PC-9 (cell line): Measurements from ENCODE around the gene STYK1. TPM values are rescaled to one million over a fixed set of nuclear protein-coding genes. Genes with fewer than 3 reads are reported as not detected.

Source experiments
- BruUV-seq: library from RNA; stranded (reverse); fragments of 400-500 nt; replicated peaks from 2 replicates; lab custom pipeline; 2021; lab: Mats Ljungman, UMichigan
- CTCF ChIA-PET: fragments of 300-600 bp; sonication (Branson Sonifier 250); formaldehyde crosslinking; loops from one replicate; lab custom pipeline; 2022; ENCODE audit warnings: antibody characterized with exemption; lab: Charles Lee
- POLR2A ChIA-PET: fragments of 300-600 bp; sonication (Branson Sonifier 250); formaldehyde crosslinking; loops from one replicate; lab custom pipeline; 2022; ENCODE audit warnings: antibody characterized with exemption; ENCODE audit not compliant: unreplicated experiment; lab: Charles Lee
- DNase-seq, 2 experiments: peaks; one replicate each; pipeline versions ENCODE4 v3.0.0 to v3.0.0-alpha.2; 2015 to 2022; ENCODE audit warnings: mixed read lengths in 1 of 2
- H2AFZ ChIP-seq: fragments of 200-600 bp; sonication (generic); 2 replicates; pipeline ENCODE4 v1.8.1; 2017; ENCODE audit warnings: antibody characterized with exemption
- H3F3A ChIP-seq: fragments of 200-600 bp; sonication (generic); 2 replicates; pipeline ENCODE4 v1.8.1; 2017; ENCODE audit warnings: antibody characterized with exemption, mild to moderate bottlenecking, low read depth; ENCODE audit not compliant: insufficient read depth
- H3K27ac ChIP-seq: fragments of 200-600 bp; sonication (generic); 2 replicates; pipeline ENCODE4 v1.6.1; 2016; ENCODE audit warnings: mixed run types
- H3K27me3 ChIP-seq: fragments of 200-600 bp; sonication (generic); 2 replicates; pipeline ENCODE4 v1.6.1; 2016; ENCODE audit warnings: low read depth, mixed run types; ENCODE audit not compliant: insufficient read depth
- H3K36me3 ChIP-seq: fragments of 200-600 bp; sonication (generic); 2 replicates; pipeline ENCODE4 v1.6.1; 2016; ENCODE audit warnings: low read depth, mixed run types
- H3K4me1 ChIP-seq: fragments of 200-600 bp; sonication (generic); replicated peaks from 2 replicates; pipeline ENCODE4 v1.6.1; 2016; ENCODE audit warnings: mixed run types; ENCODE audit not compliant: insufficient read depth
- H3K4me2 ChIP-seq: fragments of 200-600 bp; sonication (generic); 2 replicates; pipeline ENCODE4 v1.6.1; 2017; ENCODE audit warnings: mixed run types
- H3K4me3 ChIP-seq: fragments of 200-600 bp; sonication (generic); 2 replicates; pipeline ENCODE4 v1.6.1; 2016; ENCODE audit warnings: mixed run types
- H3K79me2 ChIP-seq: fragments of 200-600 bp; sonication (generic); 2 replicates; pipeline ENCODE4 v1.6.1; 2017; ENCODE audit warnings: low read depth, mixed run types
- H3K9me2 ChIP-seq: fragments of 200-600 bp; sonication (generic); 2 replicates; pipeline ENCODE4 v1.8.1; 2017; ENCODE audit warnings: mild to moderate bottlenecking; ENCODE audit not compliant: insufficient read depth
- H3K9me3 ChIP-seq: fragments of 200-600 bp; sonication (generic); 2 replicates; pipeline ENCODE4 v1.8.1; 2016; ENCODE audit warnings: low read depth; ENCODE audit not compliant: insufficient read depth
- H4K20me1 ChIP-seq: fragments of 200-600 bp; sonication (generic); 2 replicates; pipeline ENCODE4 v1.8.1; 2017; ENCODE audit not compliant: insufficient read depth
- CTCF ChIP-seq: fragments of 200-600 bp; sonication (generic); conservative IDR thresholded peaks from 2 replicates; pipeline ENCODE4 v1.6.1; 2017; ENCODE audit warnings: mixed run types, antibody characterized with exemption, mild to moderate bottlenecking, moderate library complexity
- EZH2 ChIP-seq: fragments of 200-600 bp; sonication (generic); IDR thresholded peaks from 2 replicates; pipeline ENCODE4 v1.8.0; 2017; ENCODE audit warnings: antibody characterized with exemption, low read depth
- intact Hi-C: fragments of 100-400 bp; cut with micrococcal nuclease; formaldehyde crosslinking; loops from one replicate; pipeline ENCODE4 v1.10.0; 2022; ENCODE audit not compliant: unreplicated experiment
- total RNA-seq: library from RNA; stranded (reverse); gene quantifications from 2 replicates; pipeline ENCODE4 v1.2.3, GENCODE V29; 2021

STYK1 gene
- total RNA-seq, 1 experiment from 2014 or later: 16.9 TPM

GRCh38 chr12:10641735-10642500, 31.9 kb downstream of the STYK1 start:
- no peaks in the 10 kb centered on the region for H3K27me3 ChIP-seq
- H3K4me1 ChIP-seq: peaks cover 3% of the 10 kb centered on the region
- H4K20me1 ChIP-seq: no peaks in the 10 kb centered on the region
- CTCF ChIA-PET: no interaction called here
- BruUV-seq: no TSS peak
- peak in 1 of 2 experiments; percentile 18 for DNase-seq
- POLR2A ChIA-PET: interaction anchor here (0.5 kb wide), 1 partner anchor 832 kb away, joined by 3 read pairs; no protein-coding TSS in a partner anchor
- no peak overlapping the region for H3K4me2 ChIP-seq
- no peak overlapping the region for H3K27ac ChIP-seq
- H3F3A ChIP-seq: peaks cover 2% of the 10 kb centered on the region; the same call in 1 of the 2 replicates
- no peaks in the 10 kb centered on the region for H3K9me2 ChIP-seq
- no peaks in the 10 kb centered on the region for H3K79me2 ChIP-seq
- TF ChIP-seq CTCF (no peak), EZH2 (no peak)
- intact Hi-C loops: no loop called here
- no peaks in the 10 kb centered on the region for H3K36me3 ChIP-seq
- peaks cover 15% of the 10 kb centered on the region for H3K9me3 ChIP-seq
- H3K4me3 ChIP-seq: no peak overlapping the region
- no peak overlapping the region for H2AFZ ChIP-seq

GRCh38 chr12:10638728-10639127, 35.1 kb downstream of the STYK1 start:
- POLR2A ChIA-PET: no interaction called here
- Histone ChIP-seq H3K4me2 (no peak overlapping the region), H3K27me3 (no peaks in the 10 kb centered on the region), H3K4me3 (no peak overlapping the region), H3K4me1 (peaks cover 35% of the 10 kb centered on the region), H3K9me2 (no peaks in the 10 kb centered on the region), H3K36me3 (no peaks in the 10 kb centered on the region), H4K20me1 (no peaks in the 10 kb centered on the region), H2AFZ (no peak overlapping the region), H3K9me3 (no peaks in the 10 kb centered on the region), H3K79me2 (no peaks in the 10 kb centered on the region), H3K27ac (no peak overlapping the region), H3F3A (peaks cover 17% of the 10 kb centered on the region; the same call in 1 of the 2 replicates)
- intact Hi-C loops: no loop called here
- no peak for DNase-seq
- no TSS peak for BruUV-seq
- CTCF ChIA-PET: no interaction called here
- TF ChIP-seq EZH2: no peak

- H3K4me1 ChIP-seq: peaks cover 36% of the 10 kb centered on the region
- no peaks in the 10 kb centered on the region for H3K79me2 ChIP-seq
- H2AFZ ChIP-seq: peak overlapping the region; percentile 61
- ChIA-PET CTCF (no interaction called here), POLR2A (interaction anchor here (0.6 kb wide), 2 partner anchors 11 to 89 kb away, joined by 3 to 14 read pairs; no protein-coding TSS in a partner anchor)
- no peaks in the 10 kb centered on the region for H3K9me2 ChIP-seq
- intact Hi-C loops: no loop called here
- no peak overlapping the region; the same call in 1 of the 2 replicates for H3K4me3 ChIP-seq
- peak overlapping the region; percentile 35 for H3K27ac ChIP-seq
- no peaks in the 10 kb centered on the region for H3K9me3 ChIP-seq
- peak; percentile 51 to 70 for DNase-seq
- TF ChIP-seq EZH2: no peak
- TF ChIP-seq CTCF: no peak
- peak overlapping the region; percentile 52 for H3K4me2 ChIP-seq
- BruUV-seq: no TSS peak
- no peaks in the 10 kb centered on the region for H3K27me3 ChIP-seq
- H4K20me1 ChIP-seq: no peaks in the 10 kb centered on the region
- H3F3A ChIP-seq: peaks cover 17% of the 10 kb centered on the region; the same call in 1 of the 2 replicates
- no peaks in the 10 kb centered on the region for H3K36me3 ChIP-seq
Observed at GRCh38 chr12:10636611-10637010, 37.2 kb downstream of the STYK1 start.
